ENCODE results near the gene ATP4B.

The ATP4B gene

DNA sequence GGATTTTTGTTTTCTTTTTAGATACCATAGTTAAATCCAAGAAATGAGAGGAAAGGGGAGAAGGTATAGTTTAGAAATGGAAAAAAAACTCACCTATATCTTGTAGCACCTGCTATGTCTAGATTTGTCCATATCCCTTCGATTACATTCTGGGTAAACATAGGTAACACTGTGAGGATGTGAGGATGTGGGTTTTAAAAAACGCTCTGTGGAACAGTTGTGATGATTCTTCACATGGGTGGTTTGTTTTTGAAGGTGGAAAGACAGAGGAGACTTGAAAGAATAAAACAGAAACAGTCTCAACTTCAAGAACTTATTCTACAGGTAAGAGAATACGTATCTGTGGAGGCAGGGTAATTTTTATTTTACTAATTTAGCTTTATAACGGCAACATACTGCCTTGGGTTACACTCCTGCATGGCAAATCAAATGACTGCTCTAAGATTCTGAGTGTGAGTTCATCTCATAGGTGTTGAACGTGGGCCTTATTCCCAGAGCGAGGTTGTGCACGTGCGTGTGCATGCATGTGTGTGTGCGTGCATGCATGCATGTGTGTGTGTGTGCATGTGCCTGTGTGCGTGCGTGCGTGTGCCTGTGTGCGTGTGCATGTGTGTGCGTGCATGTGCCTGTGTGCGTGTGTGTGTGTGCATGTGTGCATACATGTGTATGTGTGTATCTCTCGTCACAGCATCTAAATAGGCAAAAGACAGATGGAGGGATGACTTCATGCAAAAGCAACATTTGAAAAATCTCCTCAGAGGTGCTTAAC lies 23.5 kb downstream of the ATP4B start:
- no peak for DNase-seq (ENCODE audit: low spot score)
- no peak overlapping the region for H2BK120ac ChIP-seq (ENCODE audit: low read depth, low read length)
- peaks cover 16% of the 10 kb centered on the region for H3K79me1 ChIP-seq (ENCODE audit: low read depth, low read length)
- H3K27ac ChIP-seq (replicated peaks; ENCODE audit: low read length) = no peak overlapping the region
- no peak overlapping the region for H2AFZ ChIP-seq (ENCODE audit: low read length)
- H2BK15ac ChIP-seq (ENCODE audit: low read length) = no peak overlapping the region
- peaks cover 71 to 100% of the 10 kb centered on the region in 2 donors for H3K36me3 ChIP-seq (replicated peaks in 1 of 2; ENCODE audit: control insufficient read depth in 2 of 2, insufficient read depth in 2 of 2, low read length in 2 of 2)
- H3K23ac ChIP-seq (ENCODE audit: low read depth, low read length, poor library complexity) = no peak overlapping the region
- H4K8ac ChIP-seq (ENCODE audit: low read depth, low read length) = no peak overlapping the region
- peak overlapping the region in 1 of 2 donors; percentile 68 for H3K4me3 ChIP-seq (ENCODE audit: low read length in 2 of 2)
- no peak overlapping the region for H3K4ac ChIP-seq (ENCODE audit: low read length)
- no peak overlapping the region for H3K9ac ChIP-seq (ENCODE audit: low read depth, low read length, poor library complexity)
- H3K9me3 ChIP-seq (replicated peaks in 1 of 2; ENCODE audit: control insufficient read depth in 2 of 2, insufficient read depth in 1 of 2, low read depth in 1 of 2, low read length in 2 of 2) = peaks cover 4 to 12% of the 10 kb centered on the region in 2 donors
- H3K18ac ChIP-seq (ENCODE audit: low read length) = no peak overlapping the region
- H3K27me3 ChIP-seq (ENCODE audit: control insufficient read depth in 3 of 3, insufficient read depth in 3 of 3, low read depth in 1 of 3, low read length in 3 of 3) = peaks cover 0 to 2% (median 2%) of the 10 kb centered on the region in 3 experiments
- H3K4me2 ChIP-seq (ENCODE audit: insufficient read depth, low read length, poor library complexity, severe bottlenecking) = no peak overlapping the region
- no peak overlapping the region for H2BK5ac ChIP-seq (ENCODE audit: low read length)
- no peak overlapping the region for H2AK5ac ChIP-seq (ENCODE audit: low read depth, low read length)
- H4K91ac ChIP-seq (ENCODE audit: low read depth, low read length, poor library complexity) = no peak overlapping the region
- peaks cover 0 to 6% of the 10 kb centered on the region in 2 donors for H3K4me1 ChIP-seq (ENCODE audit: control insufficient read depth in 2 of 2, insufficient read depth in 1 of 2, low read depth in 1 of 2, low read length in 2 of 2)
- no CpG with 5 or more reads among the region's 16 CpGs for WGBS, 2 donors (ENCODE audit: extremely low coverage in 2 of 2, insufficient read length in 2 of 2, insufficient replicate concordance in 1 of 2)
- H3K14ac ChIP-seq (ENCODE audit: low read length) = peak overlapping the region; percentile 49
- H2BK12ac ChIP-seq (ENCODE audit: low read length) = no peak overlapping the region

DNA sequence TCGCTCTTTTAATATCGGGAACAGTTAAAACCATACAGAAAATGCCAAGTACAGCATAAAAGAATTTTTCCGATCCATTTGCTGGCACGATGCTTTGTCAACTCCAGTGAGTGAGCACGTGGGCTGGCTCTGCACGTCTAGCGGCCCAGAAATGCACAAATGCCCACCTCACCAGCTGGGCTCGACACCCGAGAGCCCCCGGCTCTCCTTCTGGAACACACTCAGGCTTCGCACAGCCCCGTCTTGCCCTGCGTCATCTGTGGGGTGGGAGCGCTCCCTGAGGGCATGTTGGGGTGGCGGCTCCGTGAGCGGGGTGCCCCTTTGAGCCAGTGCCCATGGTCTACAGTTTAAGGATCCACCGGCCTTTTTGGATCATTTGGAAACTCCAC lies 24.5 kb downstream of the ATP4B start:
- Histone ChIP-seq H3K36me3 (replicated peaks in 1 of 2; ENCODE audit: control insufficient read depth in 2 of 2, insufficient read depth in 2 of 2, low read length in 2 of 2) (peaks cover 72 to 100% of the 10 kb centered on the region in 2 donors), H2AFZ (ENCODE audit: low read length) (no peak overlapping the region), H3K18ac (ENCODE audit: low read length) (no peak overlapping the region), H2BK120ac (ENCODE audit: low read depth, low read length) (no peak overlapping the region), H3K27me3 (ENCODE audit: control insufficient read depth in 3 of 3, insufficient read depth in 3 of 3, low read depth in 1 of 3, low read length in 3 of 3) (peaks cover 0 to 2% (median 2%) of the 10 kb centered on the region in 3 experiments), H4K8ac (ENCODE audit: low read depth, low read length) (no peak overlapping the region), H2BK15ac (ENCODE audit: low read length) (no peak overlapping the region), H2BK12ac (ENCODE audit: low read length) (no peak overlapping the region), H4K91ac (ENCODE audit: low read depth, low read length, poor library complexity) (no peak overlapping the region), H3K9me3 (replicated peaks in 1 of 2; ENCODE audit: control insufficient read depth in 2 of 2, insufficient read depth in 1 of 2, low read depth in 1 of 2, low read length in 2 of 2) (peaks cover 0 to 8% of the 10 kb centered on the region in 2 donors), H2BK5ac (ENCODE audit: low read length) (no peak overlapping the region), H2AK5ac (ENCODE audit: low read depth, low read length) (no peak overlapping the region), H3K4me2 (ENCODE audit: insufficient read depth, low read length, poor library complexity, severe bottlenecking) (no peak overlapping the region), H3K4me1 (ENCODE audit: control insufficient read depth in 2 of 2, insufficient read depth in 1 of 2, low read depth in 1 of 2, low read length in 2 of 2) (peaks cover 0 to 6% of the 10 kb centered on the region in 2 donors), H3K14ac (ENCODE audit: low read length) (peak overlapping the region; percentile 63), H3K4me3 (ENCODE audit: low read length in 2 of 2) (no peak overlapping the region), H3K23ac (ENCODE audit: low read depth, low read length, poor library complexity) (no peak overlapping the region), H3K4ac (ENCODE audit: low read length) (no peak overlapping the region), H3K79me1 (ENCODE audit: low read depth, low read length) (peaks cover 16% of the 10 kb centered on the region), H3K27ac (replicated peaks; ENCODE audit: low read length) (no peak overlapping the region), H3K9ac (ENCODE audit: low read depth, low read length, poor library complexity) (no peak overlapping the region)
- no peak for DNase-seq (ENCODE audit: low spot score)
- no CpG with 5 or more reads among the region's 18 CpGs for WGBS, 2 donors (ENCODE audit: extremely low coverage in 2 of 2, insufficient read length in 2 of 2, insufficient replicate concordance in 1 of 2)

DNA sequence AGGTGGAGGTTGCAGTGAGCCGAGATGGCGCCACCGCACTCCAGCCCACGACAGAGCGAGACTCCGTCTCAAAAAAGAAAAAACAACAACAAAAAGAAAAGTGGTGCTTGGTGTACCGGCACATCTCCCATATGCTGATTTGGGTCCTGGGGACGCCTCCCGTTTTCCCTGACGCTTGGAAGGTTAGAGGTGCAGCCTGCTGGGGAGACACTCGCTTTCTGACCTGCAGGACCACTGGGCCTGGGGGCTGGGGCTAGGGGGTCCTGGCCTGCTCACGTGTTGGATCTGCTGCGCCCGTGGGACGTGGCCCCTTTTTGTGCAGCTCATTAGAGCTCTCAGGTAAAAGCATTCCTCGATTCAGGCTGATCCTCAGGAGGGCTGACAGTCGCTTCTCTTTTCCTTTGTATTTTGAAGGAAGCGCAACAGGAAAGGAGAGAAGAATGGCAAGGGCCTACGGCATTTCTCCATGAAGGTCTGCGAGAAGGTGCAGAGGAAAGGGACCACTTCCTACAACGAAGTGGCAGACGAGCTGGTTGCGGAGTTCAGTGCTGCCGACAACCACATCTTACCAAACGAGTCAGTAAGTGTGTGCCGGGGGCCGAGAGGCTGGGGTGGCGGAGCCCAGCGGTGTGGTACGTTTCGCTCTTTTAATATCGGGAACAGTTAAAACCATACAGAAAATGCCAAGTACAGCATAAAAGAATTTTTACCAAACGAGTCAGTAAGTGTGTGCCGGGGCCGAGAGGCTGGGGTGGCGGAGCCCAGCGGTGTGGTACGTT lies 25.1 kb downstream of the ATP4B start:
- Histone ChIP-seq H2BK120ac (ENCODE audit: low read depth, low read length) (no peak overlapping the region), H3K27me3 (ENCODE audit: control insufficient read depth in 3 of 3, insufficient read depth in 3 of 3, low read depth in 1 of 3, low read length in 3 of 3) (peaks cover 0 to 2% (median 0%) of the 10 kb centered on the region in 3 experiments), H3K9me3 (replicated peaks in 1 of 2; ENCODE audit: control insufficient read depth in 2 of 2, insufficient read depth in 1 of 2, low read depth in 1 of 2, low read length in 2 of 2) (peaks cover 0 to 5% of the 10 kb centered on the region in 2 donors), H3K4ac (ENCODE audit: low read length) (no peak overlapping the region), H3K4me2 (ENCODE audit: insufficient read depth, low read length, poor library complexity, severe bottlenecking) (no peak overlapping the region), H3K23ac (ENCODE audit: low read depth, low read length, poor library complexity) (no peak overlapping the region), H2BK12ac (ENCODE audit: low read length) (no peak overlapping the region), H3K4me3 (ENCODE audit: low read length in 2 of 2) (no peak overlapping the region), H2AK5ac (ENCODE audit: low read depth, low read length) (no peak overlapping the region), H3K14ac (ENCODE audit: low read length) (no peak overlapping the region), H2AFZ (ENCODE audit: low read length) (no peak overlapping the region), H3K4me1 (ENCODE audit: control insufficient read depth in 2 of 2, insufficient read depth in 1 of 2, low read depth in 1 of 2, low read length in 2 of 2) (peaks cover 0 to 6% of the 10 kb centered on the region in 2 donors), H4K91ac (ENCODE audit: low read depth, low read length, poor library complexity) (no peak overlapping the region), H2BK15ac (ENCODE audit: low read length) (no peak overlapping the region), H3K27ac (replicated peaks; ENCODE audit: low read length) (no peak overlapping the region), H4K8ac (ENCODE audit: low read depth, low read length) (no peak overlapping the region), H3K79me1 (ENCODE audit: low read depth, low read length) (peaks cover 13% of the 10 kb centered on the region), H3K36me3 (replicated peaks in 1 of 2; ENCODE audit: control insufficient read depth in 2 of 2, insufficient read depth in 2 of 2, low read length in 2 of 2) (peaks cover 71 to 100% of the 10 kb centered on the region in 2 donors), H3K18ac (ENCODE audit: low read length) (no peak overlapping the region), H3K9ac (ENCODE audit: low read depth, low read length, poor library complexity) (peak overlapping the region; percentile 15), H2BK5ac (ENCODE audit: low read length) (no peak overlapping the region)
- WGBS, 2 donors (ENCODE audit: extremely low coverage in 2 of 2, insufficient read length in 2 of 2, insufficient replicate concordance in 1 of 2) = no CpG with 5 or more reads among the region's 38 CpGs
- DNase-seq (ENCODE audit: low spot score) = no peak
